ENCODE results near the gene NRG2. TPM values are rescaled to one million over a fixed set of nuclear protein-coding genes. Genes with fewer than 3 reads are reported as not detected.

NRG2 gene
- total and polyA plus RNA-seq, 2 of the 8 experiments (the other 6 are each of a cell fraction or from before 2014, with no cell fraction given) = 0.27 to 0.54 TPM

- CTCF ChIA-PET (ENCODE audit: partially characterized antibody) = interaction anchor here (0.7 to 7.1 kb wide), 18 partner anchors 8 to 214 kb away, joined by 3 to 113 read pairs (median 6); partner anchors contain the start of gene PSD2
- H4K20me1 ChIP-seq (replicated peaks in 1 of 2; ENCODE audit: control insufficient read depth in 1 of 2, insufficient read depth in 2 of 2, low read length in 2 of 2) = peaks cover 3 to 7% of the 10 kb centered on the region in 2 experiments
- H3K79me1 ChIP-seq (ENCODE audit: low read depth, low read length) = no peaks in the 10 kb centered on the region
- peak overlapping the region; percentile 85; the same call in 1 of the 2 replicates for H2AFZ ChIP-seq (ENCODE audit: low read length)
- H3K23ac ChIP-seq (ENCODE audit: insufficient read length) = no peak overlapping the region
- H4K91ac ChIP-seq (replicated peaks; ENCODE audit: insufficient read length, low read length) = no peak overlapping the region
- H3K36me3 ChIP-seq (ENCODE audit: control insufficient read depth in 2 of 4, insufficient read depth in 4 of 4, low read length in 3 of 4) = no peaks in the 10 kb centered on the region
- no peak overlapping the region for H3K9ac ChIP-seq (replicated peaks in 1 of 4; ENCODE audit: extremely low read depth in 1 of 4, low read depth in 3 of 4, low read length in 3 of 4)
- H3K79me2 ChIP-seq (ENCODE audit: control insufficient read depth in 1 of 2, insufficient read depth in 2 of 2, low read length in 2 of 2) = no peaks in the 10 kb centered on the region
- H3K23me2 ChIP-seq (ENCODE audit: low read depth, low read length) = peaks cover 8% of the 10 kb centered on the region; the same call in 1 of the 2 replicates
- H3K4me2 ChIP-seq (ENCODE audit: insufficient read depth in 1 of 2, low read depth in 2 of 2, low read length in 2 of 2) = peak overlapping the region; percentile 62 to 87
- no peak for TF ChIP-seq SRF (IDR thresholded peaks at IDR 0.05; ENCODE audit: low read depth, low read length)
- TF ChIP-seq KDM4A (IDR thresholded peaks at IDR 0.05; ENCODE audit: low read depth, low read length, severe bottlenecking) = peak; percentile 90
- TF ChIP-seq SUZ12 (IDR thresholded peaks at IDR 0.05; ENCODE audit: low read length) = peak; percentile 52; the same call in 1 of the 2 replicates
- peak; percentile 30; the same call in 1 of the 2 replicates for TF ChIP-seq GABPA (IDR thresholded peaks at IDR 0.05; ENCODE audit: borderline replicate concordance, insufficient read depth, low read length)
- peak; percentile 39 for TF ChIP-seq EZH2 (IDR thresholded peaks at IDR 0.05; ENCODE audit: low read depth, low read length, severe bottlenecking)
- TF ChIP-seq PHF8 (conservative IDR thresholded peaks at IDR 0.05; ENCODE audit: low read depth, low read length) = peak; percentile 42; the same call in 1 of the 2 replicates
- TF ChIP-seq BACH1 (IDR thresholded peaks at IDR 0.05; ENCODE audit: low read length) = peak; percentile 15; the same call in 1 of the 2 replicates
- TF ChIP-seq EGR1 (IDR thresholded peaks at IDR 0.05; ENCODE audit: borderline replicate concordance, low read depth, low read length) = no peak
- peak; percentile 31; the same call in 1 of the 2 replicates for TF ChIP-seq MAX (IDR thresholded peaks at IDR 0.05)
- no peak for TF ChIP-seq GTF2F1 (IDR thresholded peaks at IDR 0.05; ENCODE audit: borderline replicate concordance, low read depth, low read length)
- no peak overlapping the region; the same call in 1 of the 2 replicates for H2BK12ac ChIP-seq (ENCODE audit: low read depth, low read length)
- peaks cover 0 to 2% (median 1%) of the 10 kb centered on the region in 4 experiments; a peak in 5 of 7 replicates for H3K4me1 ChIP-seq (replicated peaks in 1 of 4; ENCODE audit: control insufficient read depth in 3 of 4, insufficient read depth in 4 of 4, low read length in 3 of 4)
- H3K27ac ChIP-seq (ENCODE audit: low read depth, low read length) = no peak overlapping the region
- H3K27me3 ChIP-seq (replicated peaks in 1 of 4; ENCODE audit: control insufficient read depth in 3 of 4, extremely low read depth in 1 of 4, insufficient read depth in 3 of 4, low read length in 3 of 4) = peaks cover 16 to 55% (median 49%) of the 10 kb centered on the region in 4 experiments
- H2AK5ac ChIP-seq (ENCODE audit: low read depth, low read length) = no peak overlapping the region
- no peak overlapping the region for H3K56ac ChIP-seq (replicated peaks; ENCODE audit: insufficient read length, low read depth, low read length)
- H3K14ac ChIP-seq (ENCODE audit: insufficient read length) = no peak overlapping the region
- no peak overlapping the region for H4K5ac ChIP-seq (ENCODE audit: insufficient read length, low read depth, low read length)
- no peak overlapping the region for H3K4ac ChIP-seq (replicated peaks; ENCODE audit: insufficient read length, low read depth, low read length)
- H2BK20ac ChIP-seq (ENCODE audit: low read length) = no peak overlapping the region
- 0 out of 2 replicates have a peak overlapping the region, but pooled peaks have one; percentile 17 for H4K8ac ChIP-seq (ENCODE audit: extremely low read depth, insufficient read depth, low read length)
- peak overlapping the region; percentile 19; the same call in 1 of the 2 replicates for H3K18ac ChIP-seq (ENCODE audit: extremely low read depth, low read length)
- no peaks in the 10 kb centered on the region for H3K9me3 ChIP-seq (ENCODE audit: insufficient read depth in 2 of 2, low read depth in 1 of 2, low read length in 1 of 2)
- no peak overlapping the region for H2BK120ac ChIP-seq (replicated peaks; ENCODE audit: low read depth, low read length)
- no peak overlapping the region for H2BK15ac ChIP-seq (ENCODE audit: low read length)
- no peak for FAIRE-seq
- peak overlapping the region; percentile 40 to 81 (median 46) for H3K4me3 ChIP-seq (ENCODE audit: extremely low read depth in 1 of 4, insufficient read depth in 2 of 4, low read depth in 3 of 4, low read length in 4 of 4)
- peak in 1 of 2 experiments; percentile 75 for DNase-seq (ENCODE audit: low read depth in 1 of 2, low spot score in 2 of 2)
- POLR2A ChIA-PET (ENCODE audit: partially characterized antibody) = interaction anchor here (1.0 kb wide), 1 partner anchor 22 kb away, joined by 3 read pairs; no protein-coding TSS in a partner anchor
- H2BK5ac ChIP-seq (ENCODE audit: low read depth, low read length) = no peak overlapping the region
- 2% methylated on average over 54 of the region's 107 CpGs; no CpG with 5 or more reads in 1 of the 2 experiments for WGBS, 2 experiments (ENCODE audit: extremely low coverage in 1 of 2, insufficient coverage in 1 of 2, insufficient read length in 1 of 2, insufficient replicate concordance in 2 of 2, low coverage in 1 of 2, low lambda C conversion rate in 2 of 2, missing lambda C conversion rate in 1 of 2)
Measured at GRCh38 chr5:139847790-139848507, 195.2 kb downstream of the NRG2 start.

All from H1 (cell line).